SW 1271 (cell line): ENCODE results near the gene SLC31A2.

Experiments
- DNase-seq, 2 experiments: peaks; one replicate each; lab custom pipeline; 2025; lab: John Stamatoyannopoulos, UW

Gene SLC31A2

GRCh38 chr9:113151696-113152630 is 1.2 kb downstream of the SLC31A2 start:
- no peak for DNase-seq

DNA sequence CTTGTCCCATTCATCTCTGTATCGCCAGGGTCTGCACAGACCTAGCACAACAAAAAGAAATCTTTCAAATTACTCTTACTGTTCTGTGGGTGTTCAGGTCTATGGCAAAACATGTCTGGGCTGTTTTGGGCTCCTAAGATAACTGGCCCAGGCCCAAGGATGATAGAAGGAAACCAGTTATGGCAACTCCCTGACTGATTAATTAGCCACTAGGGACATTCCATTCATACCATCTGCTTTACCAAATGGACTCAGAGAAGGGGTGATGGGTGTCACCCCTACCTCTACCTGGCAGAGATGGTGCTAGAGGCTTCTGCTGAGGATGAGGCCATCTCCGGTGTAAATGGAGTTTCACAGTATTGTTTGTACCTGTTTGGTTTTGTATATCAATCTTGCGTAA is 1.9 kb downstream of the SLC31A2 start:
- no peak for DNase-seq

GRCh38 chr9:113153599-113153998 is 2.8 kb downstream of the SLC31A2 start:
- no peak for DNase-seq

DNA sequence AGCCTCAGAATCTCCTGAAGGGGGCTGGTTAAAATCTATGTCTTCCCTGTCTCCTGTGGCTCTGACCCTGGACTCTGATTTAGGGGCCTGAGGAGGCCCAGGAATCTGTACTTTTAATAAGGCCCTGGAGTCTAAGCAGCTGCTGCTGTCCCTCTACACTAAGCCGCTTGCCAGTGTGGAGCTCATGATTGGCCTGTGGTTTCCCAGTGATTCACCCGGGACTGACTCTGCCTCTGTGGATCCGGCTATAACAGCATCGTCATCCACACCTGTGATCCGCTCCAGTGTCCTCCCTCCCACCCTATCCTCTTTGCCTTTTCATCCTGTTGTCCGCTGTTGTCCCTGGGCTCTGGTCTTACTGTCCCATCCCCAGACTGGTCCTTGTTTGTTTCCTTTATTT is 3.7 kb downstream of the SLC31A2 start:
- no peak for DNase-seq

- no peak for DNase-seq
These were observed 4.1 kb downstream of the SLC31A2 start for GRCh38 chr9:113154946-113155345.

- no peak for DNase-seq
These were observed 5.2 kb downstream of the SLC31A2 start for GRCh38 chr9:113155911-113156588.

DNA sequence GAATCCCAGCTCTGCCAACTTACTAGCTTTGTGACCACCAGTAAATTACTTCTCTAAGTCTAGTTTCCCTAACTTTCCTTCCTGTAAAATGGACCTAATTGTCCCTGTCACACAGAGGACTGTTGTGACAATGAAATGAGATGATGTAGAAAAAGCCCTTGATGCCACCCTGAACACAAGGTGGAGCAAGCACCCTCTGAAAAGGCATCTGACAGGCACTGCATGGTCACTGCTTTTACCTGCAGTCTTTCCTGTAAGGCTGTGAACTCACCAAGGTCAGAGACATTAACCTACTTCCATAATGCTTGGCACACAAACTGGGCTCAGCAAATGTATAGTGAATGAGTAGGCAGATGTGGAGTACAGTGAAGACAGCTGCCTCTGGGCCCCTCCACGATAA is 6.1 kb downstream of the SLC31A2 start:
- no peak for DNase-seq

GRCh38 chr9:113158446-113158845 is 7.6 kb downstream of the SLC31A2 start:
- DNase-seq: no peak

GRCh38 chr9:113160571-113160970 is 9.8 kb downstream of the SLC31A2 start:
- no peak for DNase-seq

GRCh38 chr9:113163001-113163400 is 12.2 kb downstream of the SLC31A2 start:
- no peak for DNase-seq

DNA sequence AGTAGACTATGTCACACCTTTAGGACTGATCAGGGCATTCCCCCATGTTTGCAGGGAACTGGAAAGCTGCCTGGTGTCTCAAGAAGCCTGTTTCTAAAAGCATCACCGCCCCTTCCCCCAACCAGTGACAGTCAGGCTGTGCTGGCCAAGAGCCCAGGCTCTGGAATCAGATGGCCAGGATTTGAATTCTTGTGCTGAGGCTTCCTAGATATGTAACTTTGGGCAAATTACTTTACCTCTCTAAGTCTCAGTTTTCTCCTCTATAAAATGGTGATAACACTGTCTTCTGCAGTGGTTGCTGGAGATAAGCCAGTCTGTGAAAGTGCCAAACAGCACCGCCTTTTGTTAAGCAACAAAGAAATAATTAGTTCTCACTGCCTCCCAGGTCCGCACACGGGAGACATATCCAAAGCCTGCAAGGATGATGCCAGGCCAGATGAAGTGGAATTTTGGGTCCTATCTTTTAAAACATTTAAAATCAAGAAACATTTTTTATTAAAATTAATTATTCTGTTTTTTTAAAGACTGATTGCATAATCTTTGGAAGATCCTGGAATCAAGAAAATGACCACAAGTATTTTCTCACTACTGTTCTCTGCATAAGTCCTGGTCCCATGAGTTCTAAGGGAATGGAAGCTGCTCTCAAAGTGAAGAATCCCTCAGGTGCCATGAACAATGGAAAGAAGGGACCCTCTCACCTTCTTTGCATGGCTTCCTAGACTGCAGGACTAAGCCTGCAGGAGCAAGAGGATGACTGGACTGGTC is 13.9 kb downstream of the SLC31A2 start:
- no peak for DNase-seq

- no peak for DNase-seq
These were observed 15.2 kb downstream of the SLC31A2 start for GRCh38 chr9:113166039-113166438.

DNA sequence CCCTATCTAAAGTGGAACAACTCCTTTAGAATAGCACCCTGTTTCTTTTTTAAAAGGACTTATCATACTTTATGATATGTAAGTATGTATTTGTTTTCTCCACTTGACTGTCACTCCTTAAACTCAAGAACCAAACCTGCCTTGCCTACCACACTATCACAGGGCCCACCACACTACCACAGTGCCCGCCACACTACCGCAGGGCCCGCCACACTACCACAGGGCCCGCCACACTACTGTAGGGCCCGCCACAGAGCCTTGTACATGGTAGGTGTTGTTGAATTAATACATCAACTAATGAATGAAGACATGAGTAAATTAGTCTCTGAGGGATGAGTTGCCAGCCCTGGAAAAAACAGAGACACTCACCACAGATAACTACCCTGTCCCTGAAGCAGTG is 18.0 kb downstream of the SLC31A2 start:
- no peak for DNase-seq

DNA sequence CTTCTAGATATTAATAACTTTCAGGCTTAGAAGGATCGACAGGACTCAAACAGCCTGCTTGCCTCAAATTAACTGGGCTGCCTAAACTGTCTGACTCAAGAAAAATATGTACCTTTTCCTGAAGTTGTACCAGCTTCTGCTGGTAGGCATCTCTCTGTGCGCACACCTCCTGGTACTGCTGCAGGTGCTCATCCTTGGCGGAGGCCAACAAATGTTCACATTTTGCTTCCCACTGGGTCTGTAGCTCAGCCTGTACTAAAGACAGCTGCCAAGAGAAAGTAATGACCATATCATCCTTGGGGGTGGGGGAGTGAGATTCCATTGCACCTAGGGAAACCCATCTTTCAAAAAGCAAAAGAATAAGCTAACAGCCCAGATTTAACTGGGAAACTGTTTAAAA is 22.5 kb downstream of the SLC31A2 start:
- no peak for DNase-seq

DNA sequence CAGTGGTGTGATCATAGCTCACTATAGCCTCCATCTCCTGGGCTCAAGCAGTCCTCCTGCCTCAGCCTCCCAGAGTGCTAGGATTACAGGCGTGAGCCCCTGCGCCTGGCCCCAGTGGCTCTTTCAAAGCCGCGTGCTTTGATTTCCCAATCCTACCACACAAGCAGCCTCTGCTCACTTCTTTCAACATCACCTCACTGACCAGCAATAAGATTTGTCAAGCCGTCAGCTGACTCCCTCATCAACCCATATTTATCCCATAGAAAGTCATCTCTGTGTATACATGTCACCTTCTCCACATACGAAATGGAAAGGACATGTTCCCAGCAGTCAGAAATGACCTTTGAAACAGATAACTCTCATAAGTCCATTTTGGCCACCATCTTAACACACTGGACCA is 26.0 kb downstream of the SLC31A2 start:
- no peak for DNase-seq

DNA sequence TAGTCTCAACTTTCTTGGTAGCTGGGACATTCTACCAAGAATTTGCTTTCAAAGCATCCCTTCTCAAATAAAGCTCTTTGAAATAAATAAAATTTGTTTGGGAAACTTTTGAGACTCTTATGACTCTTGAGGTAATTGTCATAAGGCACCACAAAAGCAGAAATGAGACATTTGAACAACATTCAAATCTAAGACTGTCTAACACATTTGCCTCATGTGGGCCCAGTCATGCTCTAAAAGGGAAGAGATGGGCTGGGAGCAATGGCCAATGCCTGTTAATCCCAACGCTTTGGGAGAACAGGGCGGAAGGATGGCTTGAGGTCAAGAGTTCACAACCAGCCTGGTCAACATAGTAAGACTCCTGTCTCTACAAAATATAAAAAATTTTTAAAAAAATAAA is 26.4 kb downstream of the SLC31A2 start:
- no peak for DNase-seq

- no peak for DNase-seq
These were observed 27.3 kb downstream of the SLC31A2 start for GRCh38 chr9:113178087-113178486.

- no peak for DNase-seq
These were observed 29.0 kb downstream of the SLC31A2 start for GRCh38 chr9:113179839-113180238.

GRCh38 chr9:113181165-113181564 is 30.4 kb downstream of the SLC31A2 start:
- no peak for DNase-seq

GRCh38 chr9:113183956-113184488 is 33.2 kb downstream of the SLC31A2 start:
- DNase-seq: no peak

- DNase-seq: no peak
These were observed 33.7 kb downstream of the SLC31A2 start for GRCh38 chr9:113184539-113184938.

- no peak for DNase-seq
These were observed 34.5 kb downstream of the SLC31A2 start for GRCh38 chr9:113185271-113185670.
